Activated CD4-positive, alpha-beta T cell treated with anti-CD3 and anti-CD28 coated beads, Interleukin-2, amount 50 U/mL, for 24 hours (primary cell): ENCODE data around the gene NHERF1.
A peak's percentile ranks its signal among the peaks of the same experiment; 100 is the strongest.

ENCODE experiments used
- DNase-seq, 2 donors: peaks; one replicate each; pipeline ENCODE4 v3.0.0-alpha.2; 2020; ENCODE audit warnings: low read depth in 1 of 2, low spot score in 1 of 2

Gene NHERF1

GRCh38 chr17:74748529-74749278 lies at the start of gene NHERF1:
TSS of gene NHERF1 (plus strand) at chr17:74748628. CDS start at chr17:74748847, 219 bp downstream.
- peak; percentile 87 to 91 for DNase-seq

- no peak for DNase-seq
Observed at GRCh38 chr17:74699236-74699635, 49.2 kb upstream of the NHERF1 start.

DNA sequence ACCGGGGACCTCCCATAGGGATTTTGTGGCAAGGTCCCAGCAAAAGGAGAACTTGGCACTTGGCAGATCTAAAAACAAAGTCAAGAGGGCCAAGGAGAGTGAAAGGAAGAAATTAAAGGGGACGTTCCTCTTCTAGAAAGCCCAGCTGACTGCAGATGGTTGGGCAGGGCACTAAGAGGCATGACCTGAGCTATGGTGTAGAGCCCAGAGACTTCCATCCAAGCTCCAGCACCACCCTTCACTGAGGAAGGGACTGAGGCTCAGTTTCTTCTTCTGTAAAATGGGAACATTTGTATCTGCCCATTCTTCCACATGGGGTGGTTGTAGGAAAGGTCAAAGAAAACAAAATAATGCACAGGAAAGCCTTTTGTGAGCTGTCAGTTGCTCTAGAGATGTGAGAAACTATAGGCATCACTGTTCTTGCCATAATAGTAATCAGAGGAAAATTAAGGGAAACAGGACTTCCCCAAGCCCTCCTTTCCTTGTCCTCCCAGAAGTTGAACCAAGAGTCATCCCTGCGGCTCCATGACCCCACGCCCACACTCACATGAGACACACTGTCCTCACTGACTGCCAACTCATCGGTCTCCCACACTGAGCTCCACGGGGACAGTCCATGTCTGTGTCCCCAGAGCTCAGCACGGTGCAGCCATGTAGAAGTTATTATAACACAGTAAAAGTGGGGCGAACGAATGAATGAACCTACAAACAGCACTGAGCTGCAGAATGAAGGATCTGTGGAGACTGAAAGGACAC lies 46.1 kb upstream of the NHERF1 start:
- no peak for DNase-seq

- no peak for DNase-seq
Observed at GRCh38 chr17:74703311-74703710, 45.1 kb upstream of the NHERF1 start.

DNA sequence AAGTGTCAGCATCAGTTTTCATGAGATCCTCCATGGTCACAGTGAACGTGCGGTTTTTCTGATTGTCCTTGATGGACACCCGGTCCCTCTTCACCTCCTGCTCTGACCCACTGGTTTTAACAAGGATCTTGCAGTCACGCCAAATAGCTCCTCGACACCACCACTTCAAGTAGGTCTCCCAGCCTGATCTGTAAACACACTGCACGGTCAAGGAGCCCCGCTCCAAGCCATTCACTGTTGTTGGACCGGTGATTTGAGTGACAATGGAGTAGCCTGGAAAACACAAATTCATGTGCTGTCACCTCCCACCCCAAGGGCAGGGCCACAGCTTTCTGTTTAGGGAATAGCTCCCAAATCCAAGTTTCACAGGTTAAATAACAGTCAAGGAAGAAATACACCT lies 43.9 kb upstream of the NHERF1 start:
- no peak for DNase-seq

GRCh38 chr17:74711058-74711824 lies 37.2 kb upstream of the NHERF1 start:
- DNase-seq = no peak

- DNase-seq = no peak
Observed at GRCh38 chr17:74712301-74712700, 36.1 kb upstream of the NHERF1 start.

DNA sequence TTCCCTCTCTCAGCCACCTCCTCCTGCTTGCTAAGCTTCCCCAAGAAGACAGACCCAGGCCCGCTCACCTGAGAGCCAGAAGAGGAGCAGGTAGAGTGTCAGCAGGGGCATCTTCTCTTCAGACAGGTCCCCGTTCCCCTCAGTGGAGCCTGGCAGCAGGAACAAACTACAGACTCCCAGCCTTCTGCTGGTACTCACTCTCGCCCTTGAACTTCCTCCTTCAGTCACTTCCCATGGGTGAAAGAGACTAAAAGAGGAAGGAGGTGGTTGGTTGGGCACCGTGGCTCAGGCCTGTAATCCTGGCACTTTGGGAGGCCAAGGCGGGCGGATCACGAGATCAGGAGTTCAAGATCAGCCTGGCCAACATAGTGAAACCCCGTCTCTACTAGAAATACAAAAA lies 35.7 kb upstream of the NHERF1 start, which contains the start of gene CD300LF:
CD300LF (minus strand) TSS at position 168 of the 400 bp plus-strand sequence; CDS start at position 111, 57 bp downstream.
- DNase-seq = no peak

GRCh38 chr17:74713171-74713755 lies 35.2 kb upstream of the NHERF1 start:
- no peak for DNase-seq

DNA sequence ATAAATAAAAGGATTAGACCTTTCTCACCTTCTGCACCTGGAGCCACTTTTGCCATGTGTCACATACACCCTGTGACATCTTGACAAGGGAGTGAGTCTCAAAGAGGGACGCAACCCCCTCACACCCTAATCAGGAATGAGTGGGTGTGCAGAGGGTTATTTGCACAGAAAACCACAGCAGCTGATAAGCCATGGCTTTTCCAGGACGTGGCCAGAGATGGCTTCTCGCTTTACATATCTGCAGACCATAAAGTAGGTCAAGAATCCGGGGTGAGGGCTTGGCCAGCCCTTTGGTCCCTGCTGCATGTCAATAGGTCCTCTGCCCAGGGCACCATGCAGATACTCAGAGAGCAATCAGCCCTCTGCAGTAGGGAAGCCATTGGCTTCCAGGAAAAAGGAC lies 33.3 kb upstream of the NHERF1 start:
- DNase-seq = no peak

- DNase-seq = no peak
Observed at GRCh38 chr17:74720506-74720905, 27.9 kb upstream of the NHERF1 start.

- no peak for DNase-seq
Observed at GRCh38 chr17:74722782-74723181, 25.6 kb upstream of the NHERF1 start.

DNA sequence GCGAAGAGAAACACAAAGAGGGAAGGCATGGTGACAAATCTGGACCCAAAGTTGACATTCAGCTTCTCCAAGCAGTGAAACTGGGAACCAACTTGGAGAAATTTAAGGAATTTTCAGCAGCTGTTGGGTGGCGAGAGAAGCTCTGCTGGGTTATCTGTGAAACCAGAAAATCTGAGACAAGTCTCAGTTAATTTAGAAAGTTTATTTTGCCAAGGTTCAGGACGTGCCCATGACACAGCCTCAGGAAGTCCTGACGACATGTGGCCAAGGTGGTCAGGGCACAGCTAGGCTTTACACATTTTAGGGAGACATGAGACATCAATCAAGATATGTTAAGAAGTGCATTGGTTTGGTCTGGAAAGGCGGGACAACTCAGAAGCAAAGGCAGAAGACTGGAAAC lies 24.5 kb upstream of the NHERF1 start:
- DNase-seq = no peak

GRCh38 chr17:74725111-74725510 lies 23.3 kb upstream of the NHERF1 start:
- no peak for DNase-seq

DNA sequence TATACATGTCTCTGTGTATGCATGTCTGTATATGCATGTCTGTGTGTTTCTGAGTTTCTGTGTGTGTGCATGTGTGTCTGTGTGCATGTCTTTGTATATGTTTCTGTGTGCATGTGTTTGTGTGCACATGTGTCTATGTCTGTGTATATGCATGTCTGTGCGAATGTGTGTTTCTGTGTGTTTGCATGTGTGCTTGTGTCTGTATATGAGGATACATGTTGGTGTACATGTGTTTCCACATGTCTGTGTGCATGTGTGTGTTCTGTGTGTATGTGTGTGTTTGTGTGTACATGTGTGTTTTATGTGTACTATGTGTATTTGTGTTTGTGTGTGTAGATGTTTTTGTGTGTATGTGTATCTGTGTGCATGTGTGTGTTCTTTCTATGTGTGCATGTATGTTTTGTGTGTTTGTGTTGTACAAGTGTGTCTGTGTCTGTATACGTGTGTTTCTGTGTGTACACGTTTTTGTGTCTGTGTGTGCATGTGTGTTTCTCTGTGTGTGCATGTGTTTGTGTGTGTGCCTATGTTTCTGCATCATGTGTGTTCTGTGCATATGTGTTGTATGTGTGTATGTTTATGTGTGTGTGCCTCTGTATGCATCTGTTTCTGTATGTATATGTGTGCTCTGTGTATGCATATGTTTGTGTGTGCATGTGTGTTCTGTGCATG lies 20.3 kb upstream of the NHERF1 start:
- no peak for DNase-seq

DNA sequence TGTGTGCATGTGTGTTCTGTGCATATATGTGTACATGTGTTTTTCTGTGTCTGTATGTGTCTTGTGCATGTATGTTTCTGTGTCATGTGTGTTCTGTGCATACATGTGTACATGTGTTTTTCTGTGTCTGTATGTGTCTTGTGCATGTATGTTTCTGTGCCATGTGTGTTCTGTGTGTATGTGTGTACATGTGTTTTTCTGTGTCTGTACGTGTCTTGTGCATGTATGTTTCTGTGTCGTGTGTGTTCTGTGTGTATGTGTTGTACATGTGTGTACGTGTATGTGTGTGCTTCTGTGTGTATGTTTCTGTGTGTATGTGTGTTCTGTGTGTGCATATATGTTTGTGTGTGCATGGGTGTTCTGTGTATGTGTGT lies 19.7 kb upstream of the NHERF1 start:
- no peak for DNase-seq

GRCh38 chr17:74729368-74729767 lies 19.1 kb upstream of the NHERF1 start:
- no peak for DNase-seq

DNA sequence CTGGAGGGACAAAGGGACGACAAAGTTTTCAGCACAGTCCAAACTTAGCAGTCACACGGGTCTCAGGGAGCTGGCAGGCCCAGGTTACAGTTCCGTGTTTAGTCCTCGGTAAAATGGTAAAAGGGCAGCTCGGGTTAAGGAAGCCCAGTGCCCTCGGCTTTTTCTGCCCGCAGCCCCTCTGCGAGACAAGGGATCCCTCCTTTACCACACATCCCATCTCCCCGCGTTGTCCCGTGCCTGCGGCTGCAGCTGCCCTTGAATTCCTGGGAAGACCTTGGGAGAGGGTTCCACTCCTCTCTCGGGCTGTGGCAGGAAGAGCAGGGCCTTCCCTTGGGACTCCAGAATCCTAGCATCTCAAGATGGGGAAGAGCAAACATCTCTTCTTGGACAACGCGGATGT lies 18.6 kb upstream of the NHERF1 start:
- DNase-seq = no peak

DNA sequence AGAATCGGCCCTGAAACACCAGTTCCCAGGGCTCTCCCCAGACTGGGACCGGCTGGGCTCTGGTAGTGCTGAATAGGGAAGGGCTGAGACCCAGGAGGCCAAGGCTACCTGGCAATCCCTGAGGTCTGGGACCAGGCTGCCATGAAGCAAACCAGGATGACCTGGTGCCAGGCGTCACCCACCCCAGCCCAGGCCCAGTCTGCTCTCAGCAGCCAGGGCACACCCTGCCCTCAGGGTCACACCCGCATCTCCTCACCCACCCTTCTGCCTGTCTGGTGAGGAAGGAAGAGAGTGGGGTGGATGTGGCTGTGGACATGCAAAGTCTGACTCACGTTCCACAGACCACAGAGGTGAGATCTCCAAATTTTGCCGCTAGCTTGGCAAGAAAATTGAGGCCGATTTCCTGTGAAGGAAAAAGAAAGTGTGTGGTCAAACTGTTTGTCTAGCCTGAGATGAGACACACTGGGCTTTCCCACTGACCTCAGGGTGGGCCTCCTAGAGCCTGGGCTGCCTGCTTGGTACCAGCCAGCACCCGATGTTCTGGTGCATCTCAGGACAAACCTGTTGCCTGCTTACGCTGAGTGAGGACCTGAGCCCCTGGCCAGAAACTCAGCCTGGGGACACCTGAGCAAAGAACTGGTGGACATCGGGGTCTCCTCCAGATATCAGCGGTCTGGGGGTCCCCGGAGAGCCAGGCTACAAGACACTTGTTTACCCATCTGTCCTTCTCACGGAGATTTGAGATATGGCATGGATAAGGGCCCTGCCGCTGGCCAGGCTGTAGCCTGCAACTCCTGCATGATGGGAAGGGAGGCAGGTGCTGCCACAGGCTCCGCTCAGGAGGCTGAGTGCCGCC lies 17.7 kb upstream of the NHERF1 start:
- no peak for DNase-seq

- DNase-seq = no peak
Observed at GRCh38 chr17:74731347-74731605, 17.2 kb upstream of the NHERF1 start.
